A549 (cell line): ENCODE measurements around the gene MAP3K8.

ENCODE experiments used
- NR3C1 ChIP-seq: fragments of >200 bp; sonication (Bioruptor Twin); formaldehyde crosslinking; IDR thresholded peaks from 3 replicates; pipeline ENCODE4 v1.6.1; 2017
- TF ChIP-seq, protein P1 (sequence below): fragments of >200 bp; sonication (Bioruptor Twin); formaldehyde crosslinking; IDR thresholded peaks from 3 replicates; pipeline ENCODE4 v1.5.1; 2016

DNA sequence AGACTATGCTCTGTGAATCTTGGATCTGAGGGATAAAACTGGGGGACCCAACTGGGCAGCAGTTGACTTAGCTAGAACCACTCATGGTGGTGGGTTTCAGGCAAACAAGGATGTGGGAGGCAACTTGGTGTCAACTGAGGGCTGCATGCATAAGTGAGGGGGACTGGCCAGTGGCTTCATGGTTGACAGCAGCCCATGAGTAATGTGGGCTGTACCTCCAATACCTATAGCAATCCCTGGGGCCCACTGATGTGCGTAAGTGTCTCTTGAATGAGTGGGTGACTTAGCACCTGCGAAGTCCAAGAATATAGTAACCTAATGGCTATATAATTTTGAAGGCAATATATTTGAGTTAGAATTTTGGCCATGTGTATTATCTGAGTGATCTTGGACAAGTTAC lies 13.7 kb upstream of the MAP3K8 start:
- TF ChIP-seq, protein P1, sequence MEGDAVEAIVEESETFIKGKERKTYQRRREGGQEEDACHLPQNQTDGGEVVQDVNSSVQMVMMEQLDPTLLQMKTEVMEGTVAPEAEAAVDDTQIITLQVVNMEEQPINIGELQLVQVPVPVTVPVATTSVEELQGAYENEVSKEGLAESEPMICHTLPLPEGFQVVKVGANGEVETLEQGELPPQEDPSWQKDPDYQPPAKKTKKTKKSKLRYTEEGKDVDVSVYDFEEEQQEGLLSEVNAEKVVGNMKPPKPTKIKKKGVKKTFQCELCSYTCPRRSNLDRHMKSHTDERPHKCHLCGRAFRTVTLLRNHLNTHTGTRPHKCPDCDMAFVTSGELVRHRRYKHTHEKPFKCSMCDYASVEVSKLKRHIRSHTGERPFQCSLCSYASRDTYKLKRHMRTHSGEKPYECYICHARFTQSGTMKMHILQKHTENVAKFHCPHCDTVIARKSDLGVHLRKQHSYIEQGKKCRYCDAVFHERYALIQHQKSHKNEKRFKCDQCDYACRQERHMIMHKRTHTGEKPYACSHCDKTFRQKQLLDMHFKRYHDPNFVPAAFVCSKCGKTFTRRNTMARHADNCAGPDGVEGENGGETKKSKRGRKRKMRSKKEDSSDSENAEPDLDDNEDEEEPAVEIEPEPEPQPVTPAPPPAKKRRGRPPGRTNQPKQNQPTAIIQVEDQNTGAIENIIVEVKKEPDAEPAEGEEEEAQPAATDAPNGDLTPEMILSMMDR, result no peak
- no peak for TF ChIP-seq NR3C1
